Measurements from ENCODE around the gene FOXM1.

- TF ChIP-seq PATZ1 (CRISPR knock-in tag; IDR thresholded peaks at IDR 0.05; ENCODE audit: borderline replicate concordance) (no peak), TCF4 (CRISPR knock-in tag; IDR thresholded peaks at IDR 0.05; ENCODE audit: borderline replicate concordance) (no peak), CSDC2 (CRISPR knock-in tag; IDR thresholded peaks at IDR 0.05) (no peak), ISL1 (CRISPR knock-in tag; IDR thresholded peaks at IDR 0.05) (no peak), ZFP3 (CRISPR knock-in tag; IDR thresholded peaks at IDR 0.05) (no peak), ARNTL (CRISPR knock-in tag; IDR thresholded peaks at IDR 0.05; ENCODE audit: borderline replicate concordance, low read depth) (no peak)
These were observed 23.3 kb downstream of the FOXM1 start for GRCh38 chr12:2853626-2854025.

All from SK-N-SH treated with all-trans-retinoic acid at 6 μM for 48 hours (cell line).